Natural killer cell (primary cell): Measurements from ENCODE around the gene ATF7IP2. TPM values are rescaled to one million over a fixed set of nuclear protein-coding genes. Genes with fewer than 3 reads are reported as not detected.
"Not testable (repeated sequence)": the region's sequence is repeated elsewhere in the genome, so short reads cannot be mapped to it uniquely, and the experiment has no call there.

ENCODE experiments used
- ATAC-seq, 3 donors: fragments of 150-1000 bp in 2 of 3; fragments of 200-7000 bp in 1 of 3; cut with Tn5 transposase; 1 replicate in 1 of 3; 2 replicates in 2 of 3; pipeline ENCODE4 v1.10.0; 2021; ENCODE audit warnings: mild to moderate bottlenecking in 2 of 3, moderate library complexity in 2 of 3
- DNase-seq, 2 donors: peaks; one replicate each; pipeline versions ENCODE4 v3.0.0 to v3.0.0-alpha.2; 2013 to 2021; ENCODE audit warnings: mixed read lengths in 1 of 2
- H3K27ac ChIP-seq: one replicate; pipeline ENCODE4 v1.5.1; 2013; ENCODE audit warnings: mild to moderate bottlenecking, low read length
- H3K27me3 ChIP-seq: one replicate; pipeline ENCODE4 v1.6.1; 2013; ENCODE audit warnings: low read length; ENCODE audit not compliant: control insufficient read depth, insufficient read depth
- H3K36me3 ChIP-seq: one replicate; pipeline ENCODE4 v1.6.1; 2013; ENCODE audit warnings: low read length; ENCODE audit not compliant: control insufficient read depth, insufficient read depth
- H3K4me1 ChIP-seq: one replicate; pipeline ENCODE4 v1.6.1; 2013; ENCODE audit warnings: low read length; ENCODE audit not compliant: control insufficient read depth, insufficient read depth
- H3K4me3 ChIP-seq: one replicate; pipeline ENCODE4 v1.5.1; 2013; ENCODE audit warnings: low read length
- H3K9me3 ChIP-seq: one replicate; pipeline ENCODE4 v1.6.1; 2013; ENCODE audit warnings: low read length; ENCODE audit not compliant: control insufficient read depth, insufficient read depth
- H3K27ac Mint-ChIP-seq, 2 donors: one replicate each; pipeline ENCODE4 v1.8.0; 2022; ENCODE audit warnings: mild to moderate bottlenecking in 2 of 2, mixed read lengths in 2 of 2, moderate library complexity in 1 of 2
- H3K27me3 Mint-ChIP-seq, 2 donors: one replicate each; pipeline ENCODE4 v1.8.0; 2022; ENCODE audit warnings: low read depth in 2 of 2, mixed read lengths in 2 of 2
- H3K36me3 Mint-ChIP-seq: one replicate; pipeline ENCODE4 v1.8.0; 2022; ENCODE audit warnings: mixed read lengths
- H3K4me1 Mint-ChIP-seq, 2 donors: one replicate each; pipeline ENCODE4 v1.8.0; 2022; ENCODE audit warnings: mixed read lengths in 2 of 2
- H3K4me3 Mint-ChIP-seq: one replicate; pipeline ENCODE4 v1.8.0; 2022; ENCODE audit warnings: mild to moderate bottlenecking, moderate library complexity, mixed read lengths
- H3K9me3 Mint-ChIP-seq, 2 donors: one replicate each; pipeline ENCODE4 v1.8.0; 2022; ENCODE audit warnings: mixed read lengths in 2 of 2
- WGBS: methylation state at CpG from one replicate; pipeline ENCODE4 v1.1.7; 2013; ENCODE audit warnings: missing lambda C conversion rate; ENCODE audit not compliant: insufficient coverage; 5-methylcytosine and 5-hydroxymethylcytosine counted together
- intact Hi-C: fragments of 100-400 bp; cut with micrococcal nuclease; formaldehyde crosslinking; loops from one replicate; pipeline ENCODE4 v1.14.2; 2022
- total RNA-seq, 4 donors: library from RNA; stranded (reverse); fragments of 120-200 nt in 1 of 4; gene quantifications; one replicate each; pipeline versions ENCODE4 v1.2.3 to v1.2.4, GENCODE V29; 2013 to 2022
- TF ChIP-seq, protein P1 (sequence below): fragments of 200-600 bp; IDR thresholded peaks from one replicate; pipeline ENCODE4 v1.8.0; 2022; ENCODE audit warnings: antibody characterized with exemption

The ATF7IP2 gene
- total RNA-seq, 3 donors from 2014 or later (not counting 1 experiment from before 2014, with no cell fraction given): 41.7 to 53.5 (median 43.8) TPM

DNA sequence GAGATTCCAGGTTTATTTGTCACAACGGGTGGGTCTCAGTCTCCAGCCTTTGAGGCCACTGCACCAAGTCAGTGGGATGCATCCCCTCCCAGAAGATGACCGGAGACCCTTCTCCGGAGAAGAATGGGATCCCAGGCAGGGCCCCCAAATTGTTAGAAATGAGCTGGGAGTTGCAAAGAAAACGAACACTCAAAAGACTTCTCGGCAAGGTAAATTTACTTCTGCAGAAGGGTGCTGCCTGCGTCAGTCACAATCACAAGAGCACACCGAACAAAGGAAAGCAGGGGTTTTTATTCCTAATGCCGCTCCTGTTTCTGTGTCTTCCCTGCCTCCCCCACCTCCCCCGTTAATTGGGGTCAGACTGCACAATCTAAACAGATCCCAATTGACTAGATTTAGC is 61.4 kb downstream of the ATF7IP2 start:
- no peak for ATAC-seq
- Mint-ChIP-seq H3K27me3 (no peaks in the 10 kb centered on the region), H3K9me3 (peaks cover 6 to 16% of the 10 kb centered on the region in 2 donors), H3K4me1 (peaks cover 8 to 13% of the 10 kb centered on the region in 2 donors), H3K36me3 (peaks cover 86% of the 10 kb centered on the region), H3K27ac (no peak overlapping the region), H3K4me3 (no peak overlapping the region)
- WGBS: 98% methylated on average over 9 of the region's 9 CpGs
- no peak for DNase-seq
- Histone ChIP-seq H3K4me1 (no peaks in the 10 kb centered on the region), H3K27ac (no peak overlapping the region), H3K27me3 (no peaks in the 10 kb centered on the region), H3K4me3 (no peak overlapping the region), H3K36me3 (peaks cover 28% of the 10 kb centered on the region), H3K9me3 (peaks cover 11% of the 10 kb centered on the region)
- TF ChIP-seq, protein P1, sequence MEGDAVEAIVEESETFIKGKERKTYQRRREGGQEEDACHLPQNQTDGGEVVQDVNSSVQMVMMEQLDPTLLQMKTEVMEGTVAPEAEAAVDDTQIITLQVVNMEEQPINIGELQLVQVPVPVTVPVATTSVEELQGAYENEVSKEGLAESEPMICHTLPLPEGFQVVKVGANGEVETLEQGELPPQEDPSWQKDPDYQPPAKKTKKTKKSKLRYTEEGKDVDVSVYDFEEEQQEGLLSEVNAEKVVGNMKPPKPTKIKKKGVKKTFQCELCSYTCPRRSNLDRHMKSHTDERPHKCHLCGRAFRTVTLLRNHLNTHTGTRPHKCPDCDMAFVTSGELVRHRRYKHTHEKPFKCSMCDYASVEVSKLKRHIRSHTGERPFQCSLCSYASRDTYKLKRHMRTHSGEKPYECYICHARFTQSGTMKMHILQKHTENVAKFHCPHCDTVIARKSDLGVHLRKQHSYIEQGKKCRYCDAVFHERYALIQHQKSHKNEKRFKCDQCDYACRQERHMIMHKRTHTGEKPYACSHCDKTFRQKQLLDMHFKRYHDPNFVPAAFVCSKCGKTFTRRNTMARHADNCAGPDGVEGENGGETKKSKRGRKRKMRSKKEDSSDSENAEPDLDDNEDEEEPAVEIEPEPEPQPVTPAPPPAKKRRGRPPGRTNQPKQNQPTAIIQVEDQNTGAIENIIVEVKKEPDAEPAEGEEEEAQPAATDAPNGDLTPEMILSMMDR: no peak
- intact Hi-C loops: no loop called here

GRCh38 chr16:10452208-10453158 is 66.6 kb downstream of the ATF7IP2 start:
- H3K27ac Mint-ChIP-seq, H3K4me1 ChIP-seq, H3K9me3 Mint-ChIP-seq, H3K4me3 Mint-ChIP-seq, H3K9me3 ChIP-seq, H3K27me3 Mint-ChIP-seq, H3K4me3 ChIP-seq, DNase-seq, H3K27ac ChIP-seq, ATAC-seq, H3K27me3 ChIP-seq, intact Hi-C loops, H3K36me3 ChIP-seq: not testable (repeated sequence)
- peaks cover 18 to 24% of the 10 kb centered on the region in 2 donors for H3K4me1 Mint-ChIP-seq
- H3K36me3 Mint-ChIP-seq: peaks cover 41% of the 10 kb centered on the region
- WGBS: 97% methylated on average over 13 of the region's 13 CpGs

DNA sequence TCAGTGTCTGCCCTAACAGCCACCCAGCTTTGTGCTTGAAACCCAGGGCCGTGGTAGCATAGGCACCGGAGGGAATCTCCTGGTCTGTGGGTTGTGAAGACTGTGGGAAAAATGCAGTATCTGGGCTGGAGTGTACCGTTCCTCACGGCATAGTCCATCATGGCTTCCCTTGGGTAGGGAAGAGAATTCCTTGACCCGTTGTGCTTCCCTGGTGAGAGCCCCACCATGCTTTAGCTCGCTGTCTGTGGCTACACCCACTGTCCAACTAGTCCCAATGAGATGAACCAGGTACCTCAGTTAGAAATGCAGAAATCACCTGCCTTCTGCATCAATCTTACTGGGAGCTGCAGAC is 67.3 kb downstream of the ATF7IP2 start:
- TF ChIP-seq, protein P1: no peak
- H3K4me1 ChIP-seq: no peaks in the 10 kb centered on the region
- ATAC-seq: no peak
- DNase-seq: no peak
- H3K36me3 ChIP-seq: peaks cover 6% of the 10 kb centered on the region
- intact Hi-C loops: no loop called here
- no peaks in the 10 kb centered on the region for H3K27me3 ChIP-seq
- Mint-ChIP-seq H3K9me3 (peaks cover 3 to 8% of the 10 kb centered on the region in 2 donors), H3K27ac (no peak overlapping the region), H3K4me3 (no peak overlapping the region), H3K36me3 (peaks cover 35% of the 10 kb centered on the region), H3K4me1 (peaks cover 18 to 24% of the 10 kb centered on the region in 2 donors), H3K27me3 (no peaks in the 10 kb centered on the region)
- no peak overlapping the region for H3K27ac ChIP-seq
- H3K9me3 ChIP-seq: no peaks in the 10 kb centered on the region
- no peak overlapping the region for H3K4me3 ChIP-seq
- 95% methylated on average over 6 of the region's 6 CpGs for WGBS

DNA sequence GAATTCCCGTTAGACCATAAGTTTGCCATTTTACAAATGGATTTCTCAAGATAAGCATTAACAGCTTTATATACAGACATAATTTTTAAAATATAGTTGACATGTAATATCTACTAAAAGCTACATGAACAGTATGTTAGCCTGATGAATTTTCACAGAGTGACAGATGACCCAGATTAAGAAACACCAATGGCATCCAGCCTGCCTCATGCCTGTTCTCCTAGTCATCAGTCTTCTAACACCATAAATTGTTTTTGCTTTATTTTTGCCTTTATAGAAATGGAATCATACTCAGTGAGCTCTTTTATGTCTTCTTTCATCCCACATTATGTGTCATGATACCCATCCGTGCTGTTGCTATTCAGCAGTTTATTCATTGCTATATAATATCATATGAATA is 80.0 kb downstream of the ATF7IP2 start:
- H3K9me3 ChIP-seq: no peaks in the 10 kb centered on the region
- peaks cover 9% of the 10 kb centered on the region for H3K36me3 ChIP-seq
- DNase-seq: no peak
- H3K4me1 Mint-ChIP-seq: peaks cover 0 to 5% of the 10 kb centered on the region in 2 donors
- WGBS: no CpG with 5 or more reads among the region's 2 CpGs
- no peaks in the 10 kb centered on the region for H3K9me3 Mint-ChIP-seq
- H3K4me3 Mint-ChIP-seq: no peak overlapping the region
- no peaks in the 10 kb centered on the region for H3K27me3 ChIP-seq
- TF ChIP-seq, protein P1: no peak
- H3K36me3 Mint-ChIP-seq: no peaks in the 10 kb centered on the region
- no peak overlapping the region for H3K4me3 ChIP-seq
- H3K27ac ChIP-seq: no peak overlapping the region
- intact Hi-C loops: no loop called here
- no peak for ATAC-seq
- H3K27ac Mint-ChIP-seq: no peak overlapping the region
- no peaks in the 10 kb centered on the region for H3K27me3 Mint-ChIP-seq
- H3K4me1 ChIP-seq: no peaks in the 10 kb centered on the region
